HepG2 (cell line): ENCODE results near the gene TEKT5. TPM values are rescaled to one million over a fixed set of nuclear protein-coding genes. Genes with fewer than 3 reads are reported as not detected.

ENCODE experiments used
- ARHGAP35 ChIP-seq: sonication (generic); formaldehyde crosslinking; IDR thresholded peaks from 2 replicates; pipeline ENCODE4 v1.9.0; 2022; ENCODE audit warnings: mild to moderate bottlenecking, inconsistent platforms, moderate library complexity, missing genetic modification reagents, borderline replicate concordance
- FOXA1 ChIP-seq, 2 experiments: fragments of 450-650 bp in 1 of 2; sonication (generic) in 1 of 2; formaldehyde crosslinking in 1 of 2; IDR thresholded peaks; 2 replicates each; pipeline versions ENCODE4 v1.4.0 to v1.6.1; 2016 to 2020; ENCODE audit warnings: missing genetic modification reagents in 1 of 2
- HDAC1 ChIP-seq: sonication (generic); formaldehyde crosslinking; IDR thresholded peaks from 2 replicates; pipeline ENCODE4 v1.5.1; 2020; ENCODE audit warnings: mild to moderate bottlenecking, missing genetic modification reagents
- KDM4B ChIP-seq: sonication (generic); formaldehyde crosslinking; IDR thresholded peaks from 2 replicates; pipeline ENCODE4 v1.4.0; 2020; ENCODE audit warnings: missing genetic modification reagents
- MAX ChIP-seq: IDR thresholded peaks from 2 replicates; pipeline ENCODE4 v1.6.1; 2012; ENCODE audit warnings: inconsistent platforms
- MTA3 ChIP-seq: sonication (generic); formaldehyde crosslinking; IDR thresholded peaks from 2 replicates; pipeline ENCODE4 v1.4.0; 2020; ENCODE audit warnings: missing genetic modification reagents
- PHF8 ChIP-seq: sonication (generic); formaldehyde crosslinking; IDR thresholded peaks from 2 replicates; pipeline ENCODE4 v1.5.0; 2020; ENCODE audit warnings: missing genetic modification reagents
- PITX1 ChIP-seq: sonication (generic); formaldehyde crosslinking; IDR thresholded peaks from 2 replicates; pipeline ENCODE4 v1.5.1; 2020; ENCODE audit warnings: mild to moderate bottlenecking, missing genetic modification reagents
- REPIN1 ChIP-seq: sonication (generic); formaldehyde crosslinking; IDR thresholded peaks from 2 replicates; pipeline ENCODE4 v1.8.0; 2022; ENCODE audit warnings: missing genetic modification reagents, low read depth, mild to moderate bottlenecking, borderline replicate concordance
- RNF2 ChIP-seq: fragments of 450-650 bp; conservative IDR thresholded peaks from 2 replicates; pipeline ENCODE4 v1.6.1; 2016; ENCODE audit warnings: low read depth
- SALL2 ChIP-seq: sonication (generic); formaldehyde crosslinking; IDR thresholded peaks from 2 replicates; pipeline ENCODE4 v1.8.1; 2023; ENCODE audit warnings: mild to moderate bottlenecking, missing genetic modification reagents, inconsistent platforms
- SMAD1 ChIP-seq: sonication (generic); formaldehyde crosslinking; IDR thresholded peaks from 2 replicates; pipeline ENCODE4 v1.4.0; 2020; ENCODE audit warnings: missing genetic modification reagents, low read depth, mild to moderate bottlenecking, borderline replicate concordance
- SNAI1 ChIP-seq: sonication (generic); formaldehyde crosslinking; IDR thresholded peaks from 2 replicates; pipeline ENCODE4 v1.5.0; 2020; ENCODE audit warnings: mild to moderate bottlenecking, missing genetic modification reagents, borderline replicate concordance
- ZBTB7B ChIP-seq: sonication (generic); formaldehyde crosslinking; IDR thresholded peaks from 2 replicates; pipeline ENCODE4 v1.4.0; 2020; ENCODE audit warnings: missing genetic modification reagents
- ZFX ChIP-seq: sonication (generic); formaldehyde crosslinking; IDR thresholded peaks from 2 replicates; pipeline ENCODE4 v1.4.0; 2020; ENCODE audit warnings: mild to moderate bottlenecking, low read depth, missing genetic modification reagents, moderate library complexity
- ZNF225 ChIP-seq: sonication (generic); formaldehyde crosslinking; IDR thresholded peaks from 2 replicates; pipeline ENCODE4 v1.4.0; 2020; ENCODE audit warnings: mild to moderate bottlenecking, missing genetic modification reagents
- ZNF274 ChIP-seq: sonication (generic); formaldehyde crosslinking; IDR thresholded peaks from 2 replicates; pipeline ENCODE4 v1.5.1; 2020; ENCODE audit warnings: mild to moderate bottlenecking, missing genetic modification reagents
- ZNF296 ChIP-seq: sonication (generic); formaldehyde crosslinking; conservative IDR thresholded peaks from 2 replicates; pipeline ENCODE4 v1.5.0; 2020; ENCODE audit warnings: mild to moderate bottlenecking, missing genetic modification reagents
- ZNF382 ChIP-seq: sonication (generic); formaldehyde crosslinking; IDR thresholded peaks from 2 replicates; pipeline ENCODE4 v1.5.0; 2020; ENCODE audit warnings: missing genetic modification reagents, mild to moderate bottlenecking, borderline replicate concordance
- ZNF557 ChIP-seq: sonication (generic); formaldehyde crosslinking; IDR thresholded peaks from 2 replicates; pipeline ENCODE4 v1.4.0; 2020; ENCODE audit warnings: missing genetic modification reagents
- ZNF572 ChIP-seq: sonication (generic); formaldehyde crosslinking; IDR thresholded peaks from 2 replicates; pipeline ENCODE4 v1.5.1; 2020; ENCODE audit warnings: mild to moderate bottlenecking, missing genetic modification reagents
- ZNF670 ChIP-seq: sonication (generic); formaldehyde crosslinking; IDR thresholded peaks from 2 replicates; pipeline ENCODE4 v1.8.0; 2022; ENCODE audit warnings: mild to moderate bottlenecking, missing genetic modification reagents, borderline replicate concordance
- ZNF704 ChIP-seq: sonication (generic); formaldehyde crosslinking; IDR thresholded peaks from 2 replicates; pipeline ENCODE4 v1.8.1; 2023; ENCODE audit warnings: mild to moderate bottlenecking, inconsistent platforms, moderate library complexity, missing genetic modification reagents, borderline replicate concordance
- polyA plus RNA-seq, 8 experiments: library from polyadenylated mRNA; depleted of rRNA in 3 of 8; stranded (reverse) in 7 of 8; unstranded in 1 of 8; fragments of >200 nt; fragmentation: Illumina TruSeq in 4 of 8; extraction: Trizol in 4 of 8; gene quantifications; 2 replicates each; pipeline versions ENCODE4 v1.2.1 to v1.2.3, GENCODE V29; 2011 to 2016; ENCODE audit warnings: low read depth in 4 of 8, missing spikeins in 1 of 8, mixed read lengths in 1 of 8; ENCODE audit not compliant: insufficient read depth in 1 of 8
- total RNA-seq, 5 experiments: library from RNA; depleted of rRNA; stranded (reverse); fragments of >200 nt; fragmentation: Illumina TruSeq; extraction: Trizol; gene quantifications; 2 replicates each; pipeline ENCODE4 v1.2.3, GENCODE V29; 2016; ENCODE audit warnings: low read depth in 1 of 5
- TF ChIP-seq, protein P1 (sequence below): IDR thresholded peaks from 2 replicates; pipeline ENCODE4 v1.6.1; 2016; ENCODE audit warnings: control low read depth
- TF ChIP-seq, protein P2 (sequence below): IDR thresholded peaks from 2 replicates; pipeline ENCODE4 v1.6.1; 2016; ENCODE audit warnings: missing compliant biosample characterization, missing genetic modification reagents, borderline replicate concordance
- TF ChIP-seq, protein P3 (sequence below): IDR thresholded peaks from 2 replicates; pipeline ENCODE4 v1.6.1; 2016; ENCODE audit warnings: low read depth, control low read depth

The TEKT5 gene
- total and polyA plus RNA-seq, 2 of the 13 experiments (the other 11 are each of a cell fraction or from before 2014, with no cell fraction given) = 0.16 TPM; not detected in 1

GRCh38 chr16:10684511-10685151 is 10.1 kb downstream of the TEKT5 start (continued):
- TF ChIP-seq FOXA1 (IDR thresholded peaks at IDR 0.05) (no peak), FOXA1 (CRISPR knock-in tag; IDR thresholded peaks at IDR 0.05) (no peak), SMAD1 (CRISPR knock-in tag) (peak; percentile 33; the same call in 1 of the 2 replicates), SALL2 (CRISPR knock-in tag) (no peak), REPIN1 (no peak), ZNF274 (CRISPR knock-in tag) (peak; percentile 64; the same call in 1 of the 2 replicates), ARHGAP35 (CRISPR knock-in tag) (peak; percentile 18; the same call in 1 of the 2 replicates), SNAI1 (CRISPR knock-in tag) (no peak), PITX1 (CRISPR knock-in tag) (peak; percentile 47; the same call in 1 of the 2 replicates), ZNF670 (no peak), ZFX (CRISPR knock-in tag) (peak; percentile 76), HDAC1 (peak; percentile 51; the same call in 1 of the 2 replicates), KDM4B (CRISPR knock-in tag) (no peak), PHF8 (CRISPR knock-in tag) (0 out of 2 replicates have a peak, but pooled peaks have one; percentile 24), ZNF572 (CRISPR knock-in tag) (0 out of 2 replicates have a peak, but pooled peaks have one; percentile 59), MTA3 (CRISPR knock-in tag) (no peak), ZNF704 (CRISPR knock-in tag) (0 out of 2 replicates have a peak, but pooled peaks have one; percentile 57), ZNF557 (CRISPR knock-in tag) (no peak), ZNF296 (CRISPR knock-in tag) (no peak), ZBTB7B (CRISPR knock-in tag) (0 out of 2 replicates have a peak, but pooled peaks have one; percentile 47), RNF2 (0 out of 2 replicates have a peak, but pooled peaks have one; percentile 22), ZNF225 (CRISPR knock-in tag) (peak; percentile 70; the same call in 1 of the 2 replicates), ZNF382 (CRISPR knock-in tag) (no peak), MAX (peak; percentile 68; the same call in 1 of the 2 replicates)
- TF ChIP-seq, protein P1, sequence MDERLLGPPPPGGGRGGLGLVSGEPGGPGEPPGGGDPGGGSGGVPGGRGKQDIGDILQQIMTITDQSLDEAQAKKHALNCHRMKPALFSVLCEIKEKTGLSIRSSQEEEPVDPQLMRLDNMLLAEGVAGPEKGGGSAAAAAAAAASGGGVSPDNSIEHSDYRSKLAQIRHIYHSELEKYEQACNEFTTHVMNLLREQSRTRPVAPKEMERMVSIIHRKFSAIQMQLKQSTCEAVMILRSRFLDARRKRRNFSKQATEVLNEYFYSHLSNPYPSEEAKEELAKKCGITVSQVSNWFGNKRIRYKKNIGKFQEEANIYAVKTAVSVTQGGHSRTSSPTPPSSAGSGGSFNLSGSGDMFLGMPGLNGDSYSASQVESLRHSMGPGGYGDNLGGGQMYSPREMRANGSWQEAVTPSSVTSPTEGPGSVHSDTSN (CRISPR knock-in tag) = no peak
- TF ChIP-seq, protein P2, sequence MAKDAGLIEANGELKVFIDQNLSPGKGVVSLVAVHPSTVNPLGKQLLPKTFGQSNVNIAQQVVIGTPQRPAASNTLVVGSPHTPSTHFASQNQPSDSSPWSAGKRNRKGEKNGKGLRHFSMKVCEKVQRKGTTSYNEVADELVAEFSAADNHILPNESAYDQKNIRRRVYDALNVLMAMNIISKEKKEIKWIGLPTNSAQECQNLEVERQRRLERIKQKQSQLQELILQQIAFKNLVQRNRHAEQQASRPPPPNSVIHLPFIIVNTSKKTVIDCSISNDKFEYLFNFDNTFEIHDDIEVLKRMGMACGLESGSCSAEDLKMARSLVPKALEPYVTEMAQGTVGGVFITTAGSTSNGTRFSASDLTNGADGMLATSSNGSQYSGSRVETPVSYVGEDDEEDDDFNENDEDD (CRISPR knock-in tag) = 0 out of 2 replicates have a peak, but pooled peaks have one; percentile 22
- TF ChIP-seq, protein P3, sequence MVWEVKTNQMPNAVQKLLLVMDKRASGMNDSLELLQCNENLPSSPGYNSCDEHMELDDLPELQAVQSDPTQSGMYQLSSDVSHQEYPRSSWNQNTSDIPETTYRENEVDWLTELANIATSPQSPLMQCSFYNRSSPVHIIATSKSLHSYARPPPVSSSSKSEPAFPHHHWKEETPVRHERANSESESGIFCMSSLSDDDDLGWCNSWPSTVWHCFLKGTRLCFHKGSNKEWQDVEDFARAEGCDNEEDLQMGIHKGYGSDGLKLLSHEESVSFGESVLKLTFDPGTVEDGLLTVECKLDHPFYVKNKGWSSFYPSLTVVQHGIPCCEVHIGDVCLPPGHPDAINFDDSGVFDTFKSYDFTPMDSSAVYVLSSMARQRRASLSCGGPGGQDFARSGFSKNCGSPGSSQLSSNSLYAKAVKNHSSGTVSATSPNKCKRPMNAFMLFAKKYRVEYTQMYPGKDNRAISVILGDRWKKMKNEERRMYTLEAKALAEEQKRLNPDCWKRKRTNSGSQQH (CRISPR knock-in tag) = no peak
